ENCODE data around the gene FOXL1.
A peak's percentile ranks its signal among the peaks of the same experiment; 100 is the strongest.

Gene FOXL1

DNA sequence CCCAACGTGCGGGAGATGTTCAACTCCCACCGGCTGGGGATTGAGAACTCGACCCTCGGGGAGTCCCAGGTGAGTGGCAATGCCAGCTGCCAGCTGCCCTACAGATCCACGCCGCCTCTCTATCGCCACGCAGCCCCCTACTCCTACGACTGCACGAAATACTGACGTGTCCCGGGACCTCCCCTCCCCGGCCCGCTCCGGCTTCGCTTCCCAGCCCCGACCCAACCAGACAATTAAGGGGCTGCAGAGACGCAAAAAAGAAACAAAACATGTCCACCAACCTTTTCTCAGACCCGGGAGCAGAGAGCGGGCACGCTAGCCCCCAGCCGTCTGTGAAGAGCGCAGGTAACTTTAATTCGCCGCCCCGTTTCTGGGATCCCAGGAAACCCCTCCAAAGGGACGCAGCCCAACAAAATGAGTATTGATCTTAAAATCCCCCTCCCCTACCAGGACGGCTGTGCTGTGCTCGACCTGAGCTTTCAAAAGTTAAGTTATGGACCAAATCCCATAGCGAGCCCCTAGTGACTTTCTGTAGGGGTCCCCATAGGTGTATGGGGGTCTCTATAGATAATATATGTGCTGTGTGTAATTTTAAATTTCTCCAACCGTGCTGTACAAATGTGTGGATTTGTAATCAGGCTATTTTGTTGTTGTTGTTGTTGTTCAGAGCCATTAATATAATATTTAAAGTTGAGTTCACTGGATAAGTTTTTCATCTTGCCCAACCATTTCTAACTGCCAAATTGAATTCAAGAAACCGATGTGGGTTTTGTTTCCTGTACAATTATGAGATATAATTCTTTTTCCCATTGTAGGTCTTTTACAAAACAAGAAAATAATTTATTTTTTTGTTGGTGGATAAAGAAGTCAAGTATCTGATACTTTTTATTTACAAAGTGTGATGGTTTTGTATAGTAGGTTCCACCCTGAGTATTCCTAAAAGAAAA is 9.4 kb upstream of the FOXL1 start:
- no peak for DNase-seq (ENCODE audit: low read depth in 2 of 2)

DNA sequence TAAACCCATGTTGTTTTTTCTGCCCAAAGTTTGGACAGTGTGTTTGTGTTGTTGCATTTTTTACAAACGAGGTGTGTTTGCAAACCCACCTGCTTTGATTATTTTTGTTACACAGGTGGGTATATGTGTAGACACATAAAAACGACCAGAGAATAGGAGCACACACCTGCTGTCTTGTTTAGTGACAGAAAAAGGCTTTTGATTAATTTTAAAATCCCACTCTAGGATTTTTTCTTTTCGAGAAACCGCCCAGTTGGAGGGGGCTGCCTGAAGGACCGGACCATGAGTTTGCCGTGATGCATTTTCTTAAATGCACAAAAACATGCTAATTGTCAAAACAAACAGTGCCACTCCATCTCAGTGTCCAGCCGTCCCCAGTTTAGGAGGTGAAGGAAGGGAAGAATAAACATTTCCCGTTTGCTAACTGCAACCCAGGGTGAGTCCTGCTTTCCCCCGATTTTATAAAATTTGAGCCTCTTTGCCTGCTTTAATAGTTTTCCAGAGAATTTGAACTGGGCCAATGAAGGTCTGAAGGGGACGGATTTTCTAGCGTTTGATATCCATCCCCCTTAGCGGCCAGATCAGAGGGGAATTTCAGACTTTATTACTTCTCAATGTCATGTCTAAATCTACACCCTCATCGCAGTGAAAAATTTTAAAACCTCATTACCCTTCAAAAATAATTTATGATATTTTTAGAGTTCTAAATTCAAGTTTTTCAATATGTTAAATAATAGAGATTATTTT is 8.5 kb upstream of the FOXL1 start:
- DNase-seq (ENCODE audit: low read depth in 2 of 2): no peak

DNA sequence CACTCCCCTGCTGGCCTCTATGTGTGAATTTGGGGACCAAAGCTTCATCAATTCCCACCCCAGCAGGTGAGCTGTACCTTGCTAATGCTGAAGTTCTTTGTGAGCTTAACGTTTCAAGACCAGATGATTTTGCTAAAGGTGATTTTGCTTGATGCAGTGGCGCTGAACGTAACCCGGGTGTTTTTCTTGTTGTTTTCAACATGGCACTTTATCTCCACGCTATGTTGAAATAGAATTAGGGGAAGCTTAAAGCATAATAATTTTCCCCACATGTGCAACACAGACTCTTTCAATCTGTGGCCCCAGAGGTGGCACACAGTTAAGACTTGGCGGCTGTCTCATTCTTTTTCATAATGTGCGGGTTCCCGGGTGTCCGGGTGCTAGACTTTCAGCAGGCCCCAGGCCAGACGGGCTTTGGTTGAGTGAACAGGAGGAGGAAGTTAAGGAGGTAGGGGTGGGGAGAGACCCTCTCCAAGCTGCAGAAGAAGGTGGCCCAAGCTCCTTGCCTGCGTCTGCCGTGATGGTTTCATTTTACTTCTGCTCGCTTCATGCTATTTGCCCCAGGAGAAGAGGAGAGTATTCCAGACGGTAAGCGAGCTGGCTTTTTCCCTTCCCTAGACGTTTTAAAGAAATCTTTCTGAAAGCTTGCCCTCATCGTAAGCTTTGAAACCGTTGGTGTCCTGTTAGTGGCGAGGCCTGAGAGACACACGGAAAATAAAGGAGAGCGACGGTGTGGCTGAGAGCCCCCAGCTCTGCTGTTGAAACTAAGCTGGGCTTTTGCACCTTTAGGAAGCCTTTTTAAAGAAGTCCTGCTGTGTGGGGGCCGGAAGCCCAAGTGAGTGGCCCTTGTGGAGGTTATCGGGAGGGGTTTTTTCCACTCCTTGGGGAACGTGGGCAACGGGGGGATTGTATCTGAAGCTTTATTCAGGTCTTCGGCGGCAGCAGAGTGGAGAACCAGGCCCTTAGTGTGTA is 7.5 kb upstream of the FOXL1 start:
- no peak for DNase-seq (ENCODE audit: low read depth in 2 of 2)

DNA sequence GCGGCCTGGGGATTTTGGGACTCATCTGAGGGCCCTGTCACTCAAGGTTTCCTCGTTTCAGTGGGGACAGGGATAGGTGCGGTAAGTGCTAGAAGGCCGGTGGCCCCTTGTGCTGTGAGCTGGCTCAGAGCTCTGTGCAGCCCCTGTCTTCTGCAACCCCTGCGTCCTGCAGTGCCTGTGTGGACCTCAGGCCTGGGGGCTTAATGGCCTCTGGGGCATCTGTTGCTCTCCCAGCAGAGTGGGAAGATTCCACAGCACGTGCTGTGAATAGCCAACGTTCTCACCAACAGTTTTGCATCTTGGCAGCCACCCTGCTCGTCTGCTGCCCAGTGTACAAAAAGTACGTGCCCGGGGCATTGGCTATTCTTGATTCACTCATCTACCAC is 6.8 kb upstream of the FOXL1 start:
- no peak for DNase-seq (ENCODE audit: low read depth in 2 of 2)

DNA sequence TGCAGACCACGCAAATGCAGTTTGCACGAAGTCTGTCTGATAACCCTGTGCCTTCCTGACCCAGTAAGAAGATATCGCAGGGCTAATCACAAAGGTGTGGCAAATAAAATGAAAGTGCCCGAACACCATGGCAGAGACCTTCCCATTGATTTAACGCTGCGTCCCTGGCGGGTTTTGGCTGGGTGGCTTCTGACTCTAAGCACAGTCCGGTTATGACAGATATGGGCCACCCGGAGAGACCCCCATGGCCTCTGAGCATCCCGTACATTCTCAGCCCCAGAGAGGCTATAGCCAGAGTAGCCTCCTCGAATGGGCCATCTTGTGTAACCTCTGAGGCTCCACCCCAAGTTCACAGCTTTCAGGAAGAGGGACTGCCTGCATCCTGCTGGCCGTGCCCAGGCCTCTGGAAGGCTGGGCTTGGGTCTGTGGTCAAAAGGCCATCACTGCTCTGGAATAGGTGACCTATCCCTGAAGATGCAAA is 6.3 kb upstream of the FOXL1 start:
- DNase-seq (ENCODE audit: low read depth in 2 of 2): no peak

DNA sequence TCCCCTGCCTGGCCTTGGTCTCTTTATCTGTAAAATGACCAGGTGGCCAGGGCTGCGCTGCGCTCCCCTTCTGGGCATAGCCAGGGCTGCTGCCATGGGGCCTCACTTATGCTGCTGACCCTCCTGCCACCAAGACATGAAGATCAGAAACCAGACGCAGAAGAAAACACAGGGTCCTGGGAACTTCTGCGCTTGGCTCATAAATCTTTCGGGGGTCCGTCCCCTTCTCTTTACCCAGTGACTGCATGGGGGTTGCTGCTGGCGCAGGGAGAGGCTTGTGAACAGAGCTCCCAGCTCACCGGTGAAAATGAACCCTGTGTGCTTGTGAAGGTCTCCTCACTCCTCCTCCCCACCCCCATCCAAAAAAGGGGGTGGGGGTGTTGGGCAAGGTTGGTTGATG is 5.7 kb upstream of the FOXL1 start:
- no peak for DNase-seq (ENCODE audit: low read depth in 2 of 2)

DNA sequence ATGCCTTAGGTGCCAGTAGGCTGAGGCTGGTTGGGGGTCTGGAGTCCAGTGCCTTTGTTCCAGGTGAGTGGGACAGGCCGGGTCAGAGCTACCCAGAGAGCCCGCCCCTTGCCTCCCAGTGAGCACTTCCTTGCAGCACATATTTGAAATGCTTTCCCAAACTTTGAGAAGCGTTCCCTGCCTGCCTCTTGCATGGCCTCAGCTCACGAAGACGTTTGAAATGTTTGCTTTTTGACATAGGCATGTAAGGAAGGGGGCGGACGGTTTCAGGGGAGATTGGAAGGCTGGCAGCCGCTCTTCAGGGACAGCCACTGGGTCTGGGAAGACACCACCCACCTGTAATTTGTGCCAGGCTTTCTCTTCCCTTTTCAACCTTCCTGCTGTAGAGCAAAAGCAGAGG is 5.1 kb upstream of the FOXL1 start:
- DNase-seq (ENCODE audit: low read depth in 2 of 2): no peak

DNA sequence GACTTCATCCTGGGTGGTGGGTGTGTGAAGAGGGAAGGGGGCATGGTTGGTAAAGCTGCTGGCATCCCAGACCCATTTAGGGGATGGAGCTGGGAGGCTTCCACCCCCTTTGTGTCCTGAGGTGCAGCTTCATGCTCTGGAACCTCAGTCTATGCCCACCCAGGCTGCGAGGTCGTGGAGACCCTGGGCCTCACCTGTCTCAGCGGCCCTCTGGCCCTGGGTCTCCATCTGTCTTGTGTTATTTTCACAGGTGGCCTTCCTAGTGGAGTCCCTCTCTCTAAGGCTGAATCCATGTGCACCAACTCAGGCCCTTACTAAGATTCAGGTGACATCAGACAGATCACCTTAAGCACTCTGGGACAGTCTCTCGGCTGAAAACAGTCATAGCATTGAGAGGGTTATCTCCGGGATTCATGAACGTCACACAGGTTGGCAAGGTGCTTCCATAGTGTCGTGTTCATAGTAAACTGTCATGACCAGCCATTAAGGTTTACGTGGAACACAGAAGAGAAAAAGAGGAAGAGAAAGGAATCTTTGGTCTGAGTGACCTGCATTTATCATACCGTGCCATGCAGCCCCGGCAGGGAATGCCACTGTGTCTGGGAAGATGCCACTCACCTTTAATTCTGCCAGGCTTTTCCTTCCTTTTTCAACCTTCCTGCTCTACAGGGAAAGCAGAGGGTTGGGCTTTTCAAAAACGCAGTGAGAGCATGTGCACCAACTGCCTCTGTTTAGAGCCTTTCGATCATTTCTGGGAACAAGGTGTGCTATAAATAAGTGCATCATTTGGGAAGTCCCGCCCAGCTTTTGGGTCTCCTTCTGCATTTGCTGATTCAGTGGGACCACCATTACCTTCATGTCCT is 4.5 kb upstream of the FOXL1 start:
- DNase-seq (ENCODE audit: low read depth in 2 of 2): no peak

DNA sequence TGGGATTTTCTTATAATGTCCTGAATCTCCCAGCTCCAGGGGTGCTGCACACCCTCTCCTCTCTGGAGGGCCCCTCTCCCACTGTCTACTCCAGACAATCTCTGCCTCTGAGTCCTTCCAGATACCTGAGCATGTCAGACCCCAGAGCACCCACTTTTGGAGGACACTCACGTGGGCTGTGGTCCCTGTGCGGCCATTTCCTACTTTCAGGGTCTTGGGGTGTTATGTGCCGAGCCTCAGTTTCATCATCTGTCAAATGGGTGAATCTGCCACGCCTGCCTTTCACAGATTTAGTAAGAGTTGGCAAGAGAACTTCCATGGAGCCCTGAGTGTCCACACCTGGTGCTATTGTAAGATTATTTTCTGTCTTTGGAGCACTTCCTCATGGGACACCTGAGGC is 3.7 kb upstream of the FOXL1 start:
- no peak for DNase-seq (ENCODE audit: low read depth in 2 of 2)

DNA sequence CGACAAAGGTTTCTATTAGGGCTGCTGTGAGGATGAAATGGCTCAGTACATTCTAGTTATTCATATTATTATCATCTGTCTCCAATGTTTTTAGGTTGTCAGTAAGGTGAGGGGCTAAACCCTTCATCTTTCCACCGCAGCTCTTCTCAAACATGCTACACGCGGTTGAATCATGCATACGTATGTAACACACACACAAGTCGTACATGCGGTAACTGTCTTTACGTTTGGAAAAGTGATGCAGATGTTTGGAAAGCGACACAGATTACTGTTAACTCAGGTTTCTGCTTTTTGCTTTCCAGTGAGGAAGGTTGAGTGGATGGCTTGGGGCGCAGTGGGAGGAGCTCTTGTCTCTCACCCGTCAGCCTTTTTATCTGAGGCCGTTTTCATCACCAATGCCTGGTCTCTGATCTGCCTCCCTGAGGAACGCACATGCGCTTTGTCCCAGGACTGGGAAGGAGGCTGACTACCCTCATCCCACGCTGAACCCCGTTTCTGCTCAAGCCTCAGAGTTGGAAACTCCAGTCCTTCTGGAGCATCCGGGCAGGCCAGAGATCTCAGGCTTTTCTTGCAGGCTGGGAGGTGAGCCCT is 3.2 kb upstream of the FOXL1 start:
- no peak for DNase-seq (ENCODE audit: low read depth in 2 of 2)

DNA sequence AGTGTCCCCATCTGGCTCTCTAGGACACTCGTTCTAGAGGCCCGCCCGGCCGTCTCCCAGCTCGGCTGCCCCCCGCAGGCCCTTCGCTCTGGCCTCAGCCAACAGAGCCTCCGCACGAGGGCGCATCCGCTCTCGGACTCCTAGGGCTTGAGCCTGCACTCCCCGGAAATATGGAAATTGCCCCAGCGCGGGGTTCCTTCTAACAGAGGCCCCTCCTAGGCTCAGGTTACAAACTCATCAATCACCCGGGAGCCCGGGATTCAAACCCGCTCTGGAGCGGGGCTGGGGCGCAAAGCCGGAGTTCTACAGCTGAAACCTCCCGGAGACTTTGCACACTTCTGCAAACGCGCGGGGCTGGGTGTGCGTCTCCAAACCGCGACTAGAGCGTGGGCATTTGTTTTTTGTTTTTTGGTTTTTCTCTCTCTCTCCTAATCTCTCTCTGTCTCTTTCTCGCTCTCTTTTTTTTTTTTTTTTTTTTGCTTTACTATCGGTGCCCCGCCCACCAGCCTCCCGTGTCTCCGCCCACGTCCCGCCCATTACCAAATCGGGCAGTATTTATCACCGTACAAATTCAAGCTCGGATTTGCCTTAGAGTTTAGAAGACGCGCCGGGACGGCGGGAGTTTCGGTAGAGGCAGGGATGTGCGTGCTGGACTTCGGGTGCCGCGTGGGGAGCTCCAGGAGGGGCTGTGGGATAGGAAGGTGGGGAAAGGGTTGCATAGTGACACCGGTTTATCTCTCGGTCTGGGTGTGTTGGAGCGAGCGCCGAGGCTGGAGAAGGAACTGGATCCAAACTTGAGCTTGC is 2.4 kb upstream of the FOXL1 start:
- peak in 1 of 2 donors; percentile 39 for DNase-seq (ENCODE audit: low read depth in 2 of 2)

DNA sequence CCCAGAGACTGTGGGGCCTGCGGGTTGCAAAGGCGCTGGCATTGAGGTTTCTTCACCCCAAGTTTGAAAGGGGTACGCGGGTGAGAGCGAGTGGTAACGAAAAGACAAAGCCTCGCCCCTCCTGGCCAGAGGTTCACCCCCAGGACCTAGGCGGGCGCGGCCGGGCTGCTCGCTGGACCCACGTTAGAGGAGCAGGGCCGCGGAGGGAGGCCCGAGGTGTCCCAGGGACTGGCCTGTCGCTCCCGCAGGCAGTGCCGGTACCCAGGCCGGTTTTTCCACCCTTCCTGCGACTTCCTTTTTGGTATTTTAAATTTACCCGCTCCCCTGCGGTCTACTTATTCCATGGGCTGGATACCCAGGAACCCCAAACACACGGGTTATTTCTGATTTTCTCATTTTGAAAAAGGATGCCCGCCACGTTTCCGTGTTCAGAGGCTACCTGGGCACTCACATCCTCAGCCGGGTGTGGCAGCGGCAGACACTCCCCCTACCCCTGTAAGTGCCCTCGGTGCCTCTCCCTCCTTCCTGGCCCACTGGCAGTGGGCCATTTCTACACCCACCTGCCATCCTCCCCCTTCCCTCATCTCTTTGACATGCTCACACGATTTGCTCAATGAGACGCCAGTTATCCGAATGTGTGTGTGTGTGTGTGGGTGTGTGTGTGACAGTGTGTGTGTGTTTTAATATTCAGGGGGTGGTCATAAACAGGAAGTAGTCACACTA is 1.6 kb upstream of the FOXL1 start:
- no peak for DNase-seq (ENCODE audit: low read depth in 2 of 2)

DNA sequence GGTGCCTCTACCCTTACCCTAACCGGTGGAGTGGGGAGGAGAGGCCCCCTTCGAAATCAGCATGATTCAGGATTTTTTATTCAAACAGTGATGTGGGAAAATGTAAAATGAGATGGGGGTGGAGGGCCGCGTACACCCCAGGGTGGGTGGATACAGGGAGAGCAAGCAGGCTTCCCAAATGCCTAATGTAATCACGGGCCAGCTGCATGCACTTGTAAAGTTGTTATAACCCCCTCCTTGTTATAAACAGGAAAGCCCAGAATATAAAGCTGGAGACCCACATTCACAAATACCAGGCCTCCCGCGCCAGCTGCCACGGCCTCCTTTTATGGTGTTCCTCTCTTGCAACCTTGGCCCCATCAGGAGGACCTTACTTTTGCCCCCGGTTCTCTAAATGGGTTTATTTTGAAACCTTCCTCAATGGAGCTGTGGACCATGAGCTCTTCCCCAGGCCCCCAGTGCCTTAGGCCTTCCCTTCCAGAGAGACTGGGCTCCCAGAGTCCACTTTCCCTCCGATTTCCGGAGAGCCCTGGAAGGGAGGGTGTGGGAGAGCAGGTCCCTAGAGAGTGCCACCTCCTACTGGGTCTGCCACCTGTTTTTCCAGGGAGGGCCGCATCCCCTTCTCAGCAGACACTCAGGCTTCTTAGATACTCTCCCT is 906 bp upstream of the FOXL1 start:
- DNase-seq (ENCODE audit: low read depth in 2 of 2): no peak

DNA sequence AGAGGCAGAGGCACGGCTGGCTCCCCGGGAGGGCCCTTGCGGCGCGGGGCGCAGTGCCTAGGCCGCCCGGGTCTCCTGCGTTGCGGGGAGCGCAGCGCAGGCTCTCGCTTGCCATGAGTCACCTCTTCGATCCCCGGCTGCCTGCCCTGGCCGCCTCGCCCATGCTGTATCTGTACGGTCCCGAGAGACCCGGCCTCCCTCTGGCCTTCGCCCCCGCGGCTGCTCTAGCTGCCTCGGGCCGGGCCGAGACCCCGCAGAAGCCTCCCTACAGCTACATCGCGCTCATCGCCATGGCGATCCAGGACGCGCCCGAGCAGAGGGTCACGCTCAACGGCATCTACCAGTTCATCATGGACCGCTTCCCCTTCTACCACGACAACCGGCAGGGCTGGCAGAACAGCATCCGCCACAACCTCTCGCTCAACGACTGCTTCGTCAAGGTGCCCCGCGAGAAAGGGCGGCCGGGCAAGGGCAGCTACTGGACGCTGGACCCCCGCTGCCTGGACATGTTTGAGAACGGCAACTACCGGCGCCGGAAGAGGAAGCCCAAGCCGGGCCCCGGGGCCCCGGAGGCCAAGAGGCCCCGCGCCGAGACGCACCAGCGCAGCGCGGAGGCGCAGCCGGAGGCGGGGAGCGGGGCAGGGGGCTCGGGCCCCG is 390 bp downstream of the FOXL1 start:
- DNase-seq (ENCODE audit: low read depth in 2 of 2): no peak

DNA sequence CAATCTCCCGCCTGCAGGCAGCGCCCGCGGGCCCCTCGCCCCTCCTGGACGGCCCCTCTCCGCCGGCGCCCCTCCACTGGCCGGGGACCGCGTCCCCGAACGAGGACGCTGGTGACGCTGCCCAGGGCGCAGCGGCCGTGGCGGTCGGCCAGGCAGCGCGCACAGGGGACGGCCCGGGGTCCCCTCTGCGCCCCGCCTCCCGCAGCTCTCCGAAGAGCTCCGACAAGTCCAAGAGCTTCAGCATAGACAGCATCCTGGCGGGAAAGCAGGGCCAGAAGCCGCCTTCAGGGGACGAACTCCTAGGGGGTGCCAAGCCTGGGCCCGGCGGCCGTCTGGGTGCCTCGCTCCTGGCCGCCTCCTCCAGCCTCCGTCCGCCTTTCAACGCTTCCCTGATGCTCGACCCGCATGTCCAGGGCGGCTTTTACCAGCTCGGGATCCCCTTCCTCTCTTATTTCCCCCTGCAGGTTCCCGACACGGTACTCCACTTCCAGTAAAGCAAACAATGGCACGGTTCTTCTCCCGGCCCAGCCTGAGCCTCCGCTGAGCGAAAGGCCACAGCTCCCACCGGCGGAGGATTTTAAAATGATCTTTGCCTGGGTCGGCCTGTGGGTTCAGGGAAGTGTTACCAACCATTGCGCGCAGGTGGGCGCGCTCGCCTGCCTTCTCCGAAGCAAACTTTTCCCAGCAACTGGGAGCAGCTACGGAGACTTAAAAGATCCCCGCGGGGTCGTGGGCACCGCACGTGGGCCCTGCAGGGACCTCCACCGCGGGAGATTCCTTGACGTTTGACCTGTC is 1.1 kb downstream of the FOXL1 start:
- no peak for DNase-seq (ENCODE audit: low read depth in 2 of 2)

DNA sequence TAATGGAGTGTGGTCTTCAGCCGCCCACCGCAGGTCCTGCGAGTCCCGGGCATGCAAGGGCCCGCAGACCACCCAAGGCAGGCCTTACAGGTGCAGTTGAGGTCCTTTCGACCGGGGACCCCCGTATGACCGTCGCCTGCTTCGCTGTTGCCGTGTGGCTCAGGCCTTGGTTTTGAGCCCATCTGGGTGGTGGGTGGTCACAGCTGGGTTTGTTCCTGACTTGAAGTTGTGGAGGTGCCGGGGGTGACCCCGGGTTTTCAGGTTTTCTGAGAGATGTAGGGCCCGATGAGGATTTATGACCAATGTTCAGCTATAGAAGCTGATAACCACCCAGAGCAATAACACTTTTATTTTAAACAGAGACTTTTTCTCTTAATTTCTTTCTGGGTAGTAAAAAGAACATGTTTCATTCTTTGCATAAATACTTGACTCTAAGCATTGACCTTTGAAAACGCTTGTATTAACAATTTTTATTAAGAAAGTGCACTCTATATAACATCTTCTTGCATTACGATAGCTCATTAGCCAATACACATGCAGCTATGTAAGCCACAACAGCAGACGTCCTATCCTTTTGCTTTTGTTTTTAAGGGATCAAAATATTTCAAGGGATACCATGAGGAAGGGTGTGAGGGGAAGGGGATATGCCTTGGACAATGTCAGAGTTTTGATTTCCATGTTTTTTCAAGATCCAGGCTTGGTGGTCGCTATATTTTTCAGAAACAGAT is 1.9 kb downstream of the FOXL1 start:
- no peak for DNase-seq (ENCODE audit: low read depth in 2 of 2)
